Measurements from ENCODE around the gene SOWAHA. TPM values are rescaled to one million over a fixed set of nuclear protein-coding genes. Genes with fewer than 3 reads are reported as not detected.

Gene SOWAHA
- polyA plus RNA-seq (2013, experiment 1 of 2; ENCODE audit: insufficient read length): not detected
- not detected for polyA plus RNA-seq (2013, experiment 2 of 2; ENCODE audit: insufficient read length)

- DNase-seq: no peak
These were observed at the start of gene SOWAHA for GRCh38 chr5:132812781-132813598. TSS of gene SOWAHA (plus strand) at chr5:132813302. CDS start at chr5:132813622, 320 bp downstream.

GRCh38 chr5:132764051-132764450, 49.1 kb upstream of the SOWAHA start:
- no peak for DNase-seq

GRCh38 chr5:132764671-132765238, 48.3 kb upstream of the SOWAHA start:
- no peak for DNase-seq

DNA sequence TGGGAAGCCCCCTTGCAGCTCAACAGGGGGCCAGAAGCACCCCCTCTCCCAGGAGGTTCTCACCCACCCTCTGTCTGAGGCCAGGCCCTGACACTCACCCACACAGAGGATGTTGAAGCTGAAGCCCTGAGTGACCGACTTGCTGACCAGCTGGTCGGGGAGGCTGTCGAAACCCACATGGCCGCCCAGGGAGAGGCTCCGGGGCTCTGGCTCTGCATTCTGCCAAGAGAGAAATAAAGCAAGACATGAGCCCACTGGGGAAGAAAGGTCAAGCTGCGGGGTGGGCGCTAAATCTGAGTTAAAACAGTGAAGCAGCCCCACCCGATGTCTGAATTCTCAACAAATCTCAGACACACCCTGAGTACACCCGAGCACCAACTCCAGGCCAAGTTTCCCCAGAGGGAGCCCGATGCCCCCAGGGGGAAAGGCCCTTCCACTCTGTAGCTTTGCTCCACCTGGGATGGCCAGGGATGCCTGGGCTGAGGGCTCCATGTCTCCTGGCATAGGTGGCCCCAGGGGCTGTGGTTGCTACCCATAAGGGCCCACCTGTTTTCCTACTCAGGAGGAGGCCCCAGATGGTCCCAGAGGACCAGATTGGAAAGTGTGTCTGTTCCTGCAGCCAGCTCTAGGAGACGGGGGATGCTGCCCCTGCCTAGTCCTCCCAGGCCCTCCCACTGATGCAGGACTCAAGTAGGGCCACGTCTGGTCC, 47.6 kb upstream of the SOWAHA start:
- DNase-seq: no peak

DNA sequence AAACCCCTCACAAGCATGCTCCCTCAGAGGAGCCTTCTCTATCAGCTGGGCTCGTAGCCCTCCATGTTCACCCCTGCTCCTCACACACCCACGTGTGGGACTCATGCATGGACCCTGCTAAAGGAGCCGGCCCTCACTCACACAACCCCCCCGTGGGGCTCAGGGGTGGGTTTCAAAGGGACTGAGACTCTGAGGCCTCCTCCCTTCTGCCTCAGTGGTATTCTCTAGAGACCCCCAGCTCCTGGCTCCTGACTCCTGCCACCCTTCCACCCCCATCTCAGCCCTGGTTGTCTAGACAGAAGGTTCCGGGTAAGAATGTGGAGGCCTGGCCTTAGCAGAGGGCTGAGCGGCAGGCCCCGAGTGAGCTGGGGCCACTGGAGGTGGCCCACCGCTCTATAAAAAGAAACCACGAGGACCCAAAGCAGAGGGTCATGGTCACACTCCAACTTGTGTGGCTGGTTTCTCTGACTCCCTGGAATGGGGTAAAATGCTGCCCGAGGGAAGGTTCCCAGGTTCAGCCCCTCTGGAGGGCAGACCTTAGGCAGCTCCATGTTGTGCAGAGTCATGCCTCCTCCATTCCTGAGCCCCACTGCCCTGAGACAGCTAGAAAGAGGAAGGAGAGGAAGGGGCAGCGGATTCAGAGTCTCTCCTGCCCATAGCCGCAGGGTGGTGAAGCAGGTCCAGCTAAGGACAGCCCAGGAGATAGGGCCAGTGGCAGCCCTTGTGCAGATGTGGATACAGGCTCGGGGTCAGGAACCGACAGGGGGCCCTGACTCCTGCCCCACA, 46.9 kb upstream of the SOWAHA start:
- no peak for DNase-seq

- no peak for DNase-seq
These were observed 46.4 kb upstream of the SOWAHA start for GRCh38 chr5:132766806-132767055.

DNA sequence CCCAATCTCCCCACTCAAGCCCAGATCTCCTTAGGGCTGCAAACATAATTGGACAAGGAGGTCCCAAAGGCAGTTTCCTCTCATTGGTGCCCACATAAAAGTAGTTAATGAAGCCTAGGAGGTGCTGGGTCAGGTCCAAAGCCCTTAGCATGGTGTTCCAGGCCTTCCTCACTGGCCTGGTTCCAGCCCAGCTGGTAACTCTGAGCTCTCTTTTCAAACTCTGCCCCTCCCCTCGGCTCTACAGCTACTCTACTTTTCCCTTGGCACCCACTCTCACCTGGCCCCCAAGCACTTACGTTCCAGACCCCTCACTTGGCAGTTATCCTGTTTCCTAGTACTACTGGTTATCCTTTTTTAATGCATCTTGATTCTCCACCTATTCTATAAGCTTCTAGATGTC, 46.0 kb upstream of the SOWAHA start:
- DNase-seq: no peak

DNA sequence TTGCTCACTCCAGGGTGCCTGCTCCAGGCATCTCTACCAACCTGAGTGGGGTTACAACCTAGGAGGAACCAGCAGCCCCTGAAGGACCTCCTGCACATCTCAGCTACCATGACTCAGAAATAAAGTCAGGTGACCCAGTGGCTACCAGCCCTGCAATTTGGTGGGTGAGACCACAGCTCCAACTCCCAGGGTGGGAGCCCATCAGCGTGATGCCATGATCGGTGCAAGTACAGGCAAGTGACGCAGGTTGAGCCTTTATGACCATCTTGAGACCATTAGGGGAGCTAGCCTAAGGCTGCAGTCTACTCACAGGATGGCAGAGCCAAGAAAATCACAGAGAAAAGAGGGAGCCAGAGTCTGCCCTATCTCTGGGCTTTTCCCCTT, 44.6 kb upstream of the SOWAHA start:
- no peak for DNase-seq

GRCh38 chr5:132770476-132771159, 42.5 kb upstream of the SOWAHA start:
- no peak for DNase-seq

- DNase-seq: peak; percentile 77
These were observed 41.6 kb upstream of the SOWAHA start for GRCh38 chr5:132771503-132771998.

DNA sequence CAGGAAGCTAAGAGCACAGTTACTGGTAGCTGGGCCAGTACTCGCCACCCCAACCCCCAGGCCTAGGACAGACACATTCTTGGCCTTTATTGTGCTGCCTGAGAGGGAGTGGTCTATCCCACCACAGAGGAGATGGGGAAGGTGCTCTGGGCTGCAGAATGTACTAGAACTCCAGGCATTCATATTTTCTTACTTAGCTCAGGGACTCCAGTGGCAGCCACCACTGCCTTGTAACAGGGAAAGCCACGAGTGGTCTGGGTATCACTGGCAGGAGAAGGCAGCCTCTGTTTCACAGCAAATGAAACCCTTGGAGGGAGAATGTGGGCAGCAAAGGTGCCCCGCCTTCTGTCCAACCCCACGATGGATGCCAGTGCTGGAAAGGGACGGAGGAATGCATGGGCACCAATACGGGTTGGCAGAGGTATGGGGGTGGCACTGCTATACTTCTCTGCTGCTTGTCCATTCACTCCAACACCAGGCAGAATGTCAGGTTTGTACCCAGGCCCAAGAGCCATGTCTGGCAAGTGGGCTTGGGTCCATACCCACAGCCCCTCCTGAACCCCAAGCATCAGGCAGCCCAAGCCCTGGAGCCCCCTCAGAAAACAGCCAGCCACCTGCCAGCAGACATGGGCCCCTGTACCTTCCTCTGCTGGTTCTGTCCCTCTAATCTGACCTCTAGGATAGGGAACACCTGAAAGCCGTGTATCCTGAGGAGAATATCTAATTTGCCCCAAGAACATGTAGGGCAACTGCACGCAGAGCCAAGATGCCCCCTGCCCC, 40.6 kb upstream of the SOWAHA start:
- DNase-seq: peak; percentile 24

DNA sequence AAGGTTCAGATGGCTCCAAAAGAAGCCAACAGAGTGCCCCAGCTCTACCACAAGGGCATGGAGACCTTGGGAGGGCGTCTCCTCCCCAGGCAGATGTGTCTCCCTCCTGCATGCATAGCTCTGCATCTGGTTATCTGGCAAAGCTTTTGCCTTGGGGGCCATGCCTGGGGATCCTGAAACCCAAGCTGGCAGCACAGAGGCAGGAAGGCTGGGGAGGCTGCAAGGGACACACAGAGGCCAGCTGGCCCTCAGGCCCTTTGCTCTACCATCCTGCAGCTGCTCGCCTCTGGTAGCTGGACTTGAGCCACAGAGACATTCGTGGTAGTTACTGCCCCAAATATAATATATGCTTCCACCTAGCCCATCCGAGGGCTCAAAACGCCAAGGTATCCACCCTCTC, 40.0 kb upstream of the SOWAHA start:
- no peak for DNase-seq

GRCh38 chr5:132773601-132774355, 39.3 kb upstream of the SOWAHA start:
- no peak for DNase-seq

DNA sequence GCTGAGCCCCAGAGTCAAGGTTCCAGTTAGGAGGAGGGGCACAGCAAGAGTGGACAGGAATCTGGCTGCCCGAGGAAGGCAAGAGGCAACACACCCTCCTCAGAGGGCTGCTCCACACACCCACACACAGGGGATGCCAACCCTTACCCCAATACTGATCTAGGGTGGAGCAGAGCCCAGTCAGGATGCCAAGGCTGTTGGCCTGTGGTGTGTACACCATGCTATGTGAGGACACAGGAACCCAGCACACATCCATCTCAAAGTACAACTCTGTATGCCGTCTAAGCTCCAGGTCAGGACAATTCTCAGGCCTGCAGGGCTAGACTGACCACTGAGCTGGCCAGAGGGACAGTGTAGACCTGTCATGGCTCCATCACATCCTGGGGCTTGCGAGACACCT, 38.7 kb upstream of the SOWAHA start:
- no peak for DNase-seq

DNA sequence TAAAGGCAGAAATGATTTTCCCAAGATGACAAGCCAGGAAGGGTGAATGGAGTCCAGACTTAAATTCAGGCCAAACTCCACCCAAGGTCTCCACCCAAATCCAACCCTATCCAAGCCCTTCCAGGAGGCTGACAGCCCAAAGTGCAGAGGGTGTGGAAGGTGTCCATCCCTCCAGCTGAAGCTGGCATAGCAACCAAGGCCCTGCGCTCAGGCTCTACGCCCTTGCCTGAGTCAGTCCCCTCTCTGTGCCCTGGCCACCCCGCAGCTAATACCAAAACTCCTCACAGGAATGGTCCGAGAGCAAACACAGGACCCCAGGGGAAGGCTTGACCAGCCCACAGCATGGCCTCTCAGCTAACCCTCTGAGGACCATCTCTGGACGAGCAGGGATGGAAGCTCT, 38.2 kb upstream of the SOWAHA start:
- no peak for DNase-seq

GRCh38 chr5:132775476-132775961, 37.6 kb upstream of the SOWAHA start:
- no peak for DNase-seq

GRCh38 chr5:132776131-132776937, 36.8 kb upstream of the SOWAHA start:
- DNase-seq: peak; percentile 69

DNA sequence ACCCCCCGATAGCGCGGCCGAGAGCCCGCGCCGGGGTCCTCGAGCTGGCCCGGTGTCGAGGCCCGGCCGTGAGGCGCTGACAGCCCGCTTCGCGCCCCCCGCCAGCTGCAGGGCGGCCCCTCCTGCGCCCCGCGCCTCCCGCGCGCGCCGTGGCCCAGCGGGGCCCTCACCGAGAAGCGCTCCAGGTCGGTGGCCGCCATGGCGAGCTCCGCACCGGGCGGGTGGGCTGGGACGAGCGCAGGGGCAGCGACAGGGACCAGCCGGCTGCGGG, 36.2 kb upstream of the SOWAHA start:
- no peak for DNase-seq

DNA sequence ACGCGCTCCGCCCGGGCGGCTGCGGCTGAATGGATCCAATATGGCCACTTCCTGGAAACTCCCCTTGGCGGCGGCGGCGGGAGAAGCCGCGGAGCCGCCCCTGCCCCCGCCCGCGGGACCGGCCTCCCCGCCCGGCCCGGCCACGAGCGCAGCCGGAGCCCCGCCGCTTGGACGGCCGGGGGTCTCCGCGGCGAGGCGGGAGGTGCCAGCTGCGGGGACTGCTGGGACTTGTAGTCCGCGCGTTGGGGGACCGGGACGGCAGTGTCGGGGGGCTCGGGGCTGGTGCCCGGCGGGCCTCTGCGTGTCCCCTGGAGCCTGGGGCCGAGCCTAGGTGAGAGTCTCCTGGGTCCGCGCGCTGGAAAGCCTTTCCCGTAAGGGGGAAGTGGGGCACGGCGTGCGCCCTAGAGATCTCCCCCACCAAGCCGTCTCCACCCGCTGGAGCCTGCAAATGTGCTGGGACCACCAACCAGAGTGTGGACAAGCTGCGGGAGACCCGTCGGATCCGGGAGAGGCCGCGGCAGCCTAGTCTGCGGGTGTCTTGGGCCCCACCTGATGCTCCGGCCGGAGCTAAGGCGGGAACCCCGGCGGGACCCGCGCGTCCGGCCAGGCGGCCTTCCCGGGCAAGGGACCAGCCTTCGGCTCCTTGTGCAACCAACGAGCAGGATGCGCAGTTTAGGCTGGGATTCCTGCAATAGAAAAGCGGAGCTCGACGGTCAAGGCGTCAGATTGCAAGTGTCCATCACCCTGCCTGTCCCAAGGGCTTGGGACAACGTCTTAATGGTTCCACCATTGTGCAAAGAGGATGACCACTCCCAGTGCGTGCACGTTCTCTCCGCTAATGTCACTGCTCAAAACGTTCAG, 35.7 kb upstream of the SOWAHA start, which contains the start of gene SEPTIN8:
Gene SEPTIN8 (minus strand): TSS at position 31 of the 861 bp plus-strand sequence. CDS start 102 bp downstream, outside the sequence.
- DNase-seq: peak; percentile 62
